Liver (tissue), 3 donors: ENCODE results near the gene ODC1.

Experiments
- FOXA1 ChIP-seq: IDR thresholded peaks from 2 replicates; pipeline ENCODE4 v1.6.1; 2016; ENCODE audit warnings: antibody characterized with exemption
- FOXA2 ChIP-seq: IDR thresholded peaks from 2 replicates; pipeline ENCODE4 v1.6.1; 2016; ENCODE audit warnings: antibody characterized with exemption
- JUND ChIP-seq, 2 donors: IDR thresholded peaks; 2 replicates each; pipeline ENCODE4 v1.6.1; 2016; ENCODE audit warnings: antibody characterized with exemption in 2 of 2
- TF ChIP-seq, protein P1 (sequence below): fragments of 150-350 bp; IDR thresholded peaks from 2 replicates; pipeline ENCODE4 v1.5.1; 2017; ENCODE audit warnings: improper control_type of control experiment, low read depth, low read length; ENCODE audit not compliant: missing input control
- TF ChIP-seq, protein P2 (sequence below): IDR thresholded peaks from 2 replicates; pipeline ENCODE4 v1.6.1; 2016; ENCODE audit warnings: antibody characterized with exemption
- donor health status: healthy.
- donor health status: healthy.

DNA sequence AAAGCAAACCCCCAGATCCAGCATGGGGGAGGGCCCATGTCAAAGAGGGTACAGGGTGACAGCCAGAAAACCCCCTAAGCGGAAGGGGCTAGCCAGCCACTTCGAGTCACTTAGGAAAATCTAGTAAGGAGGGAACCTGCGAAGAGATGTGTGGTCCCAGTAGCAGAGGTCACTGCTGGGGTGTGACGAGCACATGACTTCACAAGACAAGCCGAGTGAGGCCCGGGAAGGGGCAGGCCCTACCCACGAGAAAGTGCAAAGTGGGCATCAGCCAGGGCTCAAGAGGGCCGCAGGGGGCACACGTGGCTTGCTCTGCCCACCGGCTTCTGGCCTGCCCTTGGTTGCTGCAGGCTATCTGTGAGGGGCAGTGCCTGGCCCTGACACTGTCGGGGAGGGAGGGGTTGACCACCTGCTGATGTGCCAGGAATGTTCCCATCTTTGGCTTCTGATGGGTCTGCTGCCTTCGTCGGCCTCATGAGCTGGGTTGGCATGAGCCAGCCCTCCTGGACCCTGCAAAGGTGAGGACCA is 11.5 kb downstream of the ODC1 start:
- TF ChIP-seq, protein P1, sequence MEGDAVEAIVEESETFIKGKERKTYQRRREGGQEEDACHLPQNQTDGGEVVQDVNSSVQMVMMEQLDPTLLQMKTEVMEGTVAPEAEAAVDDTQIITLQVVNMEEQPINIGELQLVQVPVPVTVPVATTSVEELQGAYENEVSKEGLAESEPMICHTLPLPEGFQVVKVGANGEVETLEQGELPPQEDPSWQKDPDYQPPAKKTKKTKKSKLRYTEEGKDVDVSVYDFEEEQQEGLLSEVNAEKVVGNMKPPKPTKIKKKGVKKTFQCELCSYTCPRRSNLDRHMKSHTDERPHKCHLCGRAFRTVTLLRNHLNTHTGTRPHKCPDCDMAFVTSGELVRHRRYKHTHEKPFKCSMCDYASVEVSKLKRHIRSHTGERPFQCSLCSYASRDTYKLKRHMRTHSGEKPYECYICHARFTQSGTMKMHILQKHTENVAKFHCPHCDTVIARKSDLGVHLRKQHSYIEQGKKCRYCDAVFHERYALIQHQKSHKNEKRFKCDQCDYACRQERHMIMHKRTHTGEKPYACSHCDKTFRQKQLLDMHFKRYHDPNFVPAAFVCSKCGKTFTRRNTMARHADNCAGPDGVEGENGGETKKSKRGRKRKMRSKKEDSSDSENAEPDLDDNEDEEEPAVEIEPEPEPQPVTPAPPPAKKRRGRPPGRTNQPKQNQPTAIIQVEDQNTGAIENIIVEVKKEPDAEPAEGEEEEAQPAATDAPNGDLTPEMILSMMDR, result no peak
- TF ChIP-seq JUND (IDR thresholded peaks at IDR 0.05) (no peak), FOXA1 (no peak), FOXA2 (no peak)
- TF ChIP-seq, protein P2, sequence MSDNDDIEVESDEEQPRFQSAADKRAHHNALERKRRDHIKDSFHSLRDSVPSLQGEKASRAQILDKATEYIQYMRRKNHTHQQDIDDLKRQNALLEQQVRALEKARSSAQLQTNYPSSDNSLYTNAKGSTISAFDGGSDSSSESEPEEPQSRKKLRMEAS, result no peak
